Gastroesophageal sphincter (tissue), 4 donors: ENCODE measurements around the gene ARFRP1. TPM values are rescaled to one million over a fixed set of nuclear protein-coding genes. Genes with fewer than 3 reads are reported as not detected.

Experiments
- ATAC-seq: fragments of 150-250 bp; one replicate; pipeline ENCODE4 v1.9.1; 2016; ENCODE audit warnings: mild to moderate bottlenecking, moderate library complexity
- H3K27ac ChIP-seq, 4 donors: fragments of 200-600 bp; sonication (generic) in 3 of 4; 1 replicate in 3 of 4; 2 replicates in 1 of 4; pipeline ENCODE4 v1.5.1; 2016 to 2019
- H3K27me3 ChIP-seq: fragments of 200-600 bp; sonication (generic); one replicate; pipeline ENCODE4 v1.5.1; 2019
- H3K36me3 ChIP-seq, 2 donors: fragments of 200-600 bp; sonication (generic); one replicate each; pipeline ENCODE4 v1.5.1; 2019; ENCODE audit warnings: control low read depth in 1 of 2
- H3K4me1 ChIP-seq, 3 donors: fragments of 200-600 bp; sonication (generic); 1 replicate in 2 of 3; 2 replicates in 1 of 3; pipeline ENCODE4 v1.5.1; 2016 to 2019; ENCODE audit warnings: control low read depth in 2 of 3
- H3K4me3 ChIP-seq, 2 donors: fragments of 200-600 bp; sonication (generic); one replicate each; pipeline ENCODE4 v1.5.1; 2019; ENCODE audit warnings: mild to moderate bottlenecking in 1 of 2, moderate library complexity in 1 of 2
- H3K9me3 ChIP-seq, 3 donors: fragments of 200-600 bp; sonication (generic); one replicate each; pipeline ENCODE4 v1.5.1; 2017 to 2019; ENCODE audit warnings: control low read depth in 2 of 3
- CTCF ChIP-seq, 4 experiments: fragments of 200-600 bp in 2 of 4; fragments of 450-650 bp in 2 of 4; sonication (generic) in 1 of 4; IDR thresholded peaks; one replicate each; pipeline ENCODE4 v1.5.1; 2017 to 2019; ENCODE audit warnings: antibody characterized with exemption in 4 of 4, mild to moderate bottlenecking in 2 of 4, moderate library complexity in 2 of 4
- EP300 ChIP-seq: sonication (generic); formaldehyde crosslinking; IDR thresholded peaks from one replicate; pipeline ENCODE4 v1.6.1; 2017; ENCODE audit warnings: antibody characterized with exemption, mild to moderate bottlenecking
- POLR2A ChIP-seq, 2 donors: fragments of 450-650 bp; IDR thresholded peaks; one replicate each; pipeline ENCODE4 v1.6.1; 2017; ENCODE audit warnings: antibody characterized with exemption in 2 of 2, mild to moderate bottlenecking in 2 of 2, moderate library complexity in 1 of 2
- POLR2AphosphoS5 ChIP-seq: sonication (generic); formaldehyde crosslinking; IDR thresholded peaks from one replicate; pipeline ENCODE4 v1.6.1; 2017; ENCODE audit warnings: antibody characterized with exemption
- WGBS, 2 donors: methylation state at CpG; one replicate each; pipeline ENCODE4 v1.1.5; 2018; ENCODE audit warnings: low coverage in 1 of 2; 5-methylcytosine and 5-hydroxymethylcytosine counted together
- total RNA-seq, 4 donors: library from RNA; depleted of rRNA; stranded (reverse); fragments of >200 nt; gene quantifications; one replicate each; pipeline ENCODE4 v1.1.0, GENCODE V29; 2016

Gene ARFRP1
- total RNA-seq, 4 donors from 2014 or later, result 38.9 to 56.4 (median 49.0) TPM

GRCh38 chr20:63690898-63691710 lies 16.7 kb downstream of the ARFRP1 start:
- Histone ChIP-seq H3K36me3 (peaks cover 0 to 29% of the 10 kb centered on the region in 2 donors), H3K4me3 (no peak overlapping the region), H3K27ac (peak overlapping the region in 3 of 4 donors; percentile 2 to 38 (median 27)), H3K9me3 (no peaks in the 10 kb centered on the region), H3K4me1 (peaks cover 0 to 40% (median 29%) of the 10 kb centered on the region in 3 donors), H3K27me3 (no peaks in the 10 kb centered on the region)
- TF ChIP-seq POLR2AphosphoS5 (no peak), POLR2A (IDR thresholded peaks at IDR 0.05) (no peak), CTCF (IDR thresholded peaks at IDR 0.05) (no peak), EP300 (no peak)
- ATAC-seq, result no peak
- WGBS, 2 donors, result 60 to 82% methylated on average over 1 to 3 of the region's 24 CpGs

DNA sequence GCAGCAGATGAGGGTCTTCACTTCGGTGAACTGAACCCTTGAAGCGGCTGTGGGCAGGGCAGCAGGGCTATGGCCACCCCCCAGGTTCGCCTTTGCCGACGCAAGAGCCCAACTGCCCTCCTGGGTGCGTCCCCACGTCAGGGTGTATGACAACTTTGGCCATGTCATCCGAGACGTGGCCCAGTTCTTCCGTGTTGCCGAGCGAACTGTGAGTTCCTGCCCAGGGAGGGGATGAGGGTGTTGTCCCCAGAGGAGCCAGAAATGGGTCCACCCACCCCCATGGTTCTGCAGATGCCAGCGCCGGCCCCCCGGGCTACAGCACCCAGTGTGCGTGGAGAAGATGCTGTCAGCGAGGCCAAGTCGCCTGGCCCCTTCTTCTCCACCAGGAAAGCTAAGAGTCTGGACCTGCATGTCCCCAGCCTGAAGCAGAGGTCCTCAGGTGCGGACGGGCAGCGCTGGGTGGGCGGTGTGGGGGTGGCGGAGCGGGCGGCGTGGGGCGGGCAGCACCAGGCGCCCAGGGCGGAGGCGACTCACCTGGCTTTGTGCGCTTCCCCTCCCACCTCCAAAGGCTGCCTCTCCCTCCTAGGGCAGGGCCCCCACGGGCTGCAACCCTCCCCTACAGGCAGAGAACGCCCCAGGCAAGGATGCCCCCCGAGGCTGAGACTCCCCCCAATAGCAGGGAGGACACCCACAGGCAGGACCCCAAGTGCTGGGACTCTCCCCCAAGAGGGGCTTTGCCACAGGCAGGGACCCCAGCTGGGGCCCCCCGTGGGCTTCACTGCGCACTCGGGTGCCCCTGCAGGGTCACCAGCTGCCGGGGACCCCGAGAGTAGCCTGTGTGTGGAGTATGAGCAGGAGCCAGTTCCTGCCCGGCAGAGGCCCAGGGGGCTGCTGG lies 17.5 kb downstream of the ARFRP1 start:
- H3K4me1 ChIP-seq, result peaks cover 0 to 44% (median 32%) of the 10 kb centered on the region in 3 donors
- no peak for ATAC-seq
- no peaks in the 10 kb centered on the region for H3K9me3 ChIP-seq
- WGBS, 2 donors, result no CpG with 5 or more reads among the region's 40 CpGs
- TF ChIP-seq POLR2AphosphoS5 (no peak), CTCF (IDR thresholded peaks at IDR 0.05) (no peak), POLR2A (IDR thresholded peaks at IDR 0.05) (peak in 1 of 2 donors; percentile 16), EP300 (no peak)
- peak overlapping the region in 2 of 4 donors; percentile 6 to 27 for H3K27ac ChIP-seq
- peaks cover 0 to 20% of the 10 kb centered on the region in 2 donors for H3K36me3 ChIP-seq
- H3K27me3 ChIP-seq, result no peaks in the 10 kb centered on the region
- no peak overlapping the region for H3K4me3 ChIP-seq

DNA sequence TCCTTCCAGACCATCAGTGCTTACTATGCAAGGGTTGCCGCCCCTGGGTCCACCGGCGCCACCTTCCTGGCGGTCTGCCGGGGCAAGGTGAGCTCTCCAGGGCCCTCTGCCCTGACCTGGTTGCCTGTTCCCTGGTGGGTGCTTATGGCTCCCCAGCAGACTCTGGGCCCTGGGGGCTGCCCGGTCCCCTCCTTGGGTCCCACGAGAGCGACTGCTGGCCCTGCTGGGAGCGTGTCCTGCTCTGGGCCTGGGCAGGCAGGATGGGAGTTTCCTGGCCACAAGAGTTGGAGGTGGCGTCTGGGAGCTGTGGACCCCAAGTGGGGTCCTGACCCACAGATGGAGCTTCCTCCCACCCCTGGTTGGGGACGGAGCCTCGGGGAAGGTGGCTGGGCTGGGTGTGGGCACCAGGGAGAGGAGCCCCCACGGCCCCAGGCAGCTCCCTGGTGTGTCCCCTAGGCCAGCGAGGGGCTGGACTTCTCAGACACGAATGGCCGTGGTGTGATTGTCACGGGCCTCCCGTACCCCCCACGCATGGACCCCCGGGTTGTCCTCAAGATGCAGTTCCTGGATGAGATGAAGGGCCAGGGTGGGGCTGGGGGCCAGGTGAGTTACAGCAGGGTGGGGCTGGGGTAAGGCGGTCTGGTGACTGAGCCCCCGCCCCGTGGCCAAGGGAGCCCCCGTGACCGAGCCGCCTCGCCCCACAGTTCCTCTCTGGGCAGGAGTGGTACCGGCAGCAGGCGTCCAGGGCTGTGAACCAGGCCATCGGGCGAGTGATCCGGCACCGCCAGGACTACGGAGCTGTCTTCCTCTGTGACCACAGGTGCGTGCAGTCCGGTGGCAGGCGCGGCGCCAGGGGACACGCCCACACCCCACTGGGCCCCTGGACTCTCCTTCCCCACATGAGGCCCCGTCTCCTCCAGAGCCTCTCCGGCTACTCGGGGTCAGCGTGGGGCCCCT lies 18.5 kb downstream of the ARFRP1 start:
- no peak for ATAC-seq
- no peak overlapping the region for H3K4me3 ChIP-seq
- H3K27ac ChIP-seq, result peak overlapping the region in 3 of 4 donors; percentile 77 to 86 (median 78)
- no peaks in the 10 kb centered on the region for H3K27me3 ChIP-seq
- TF ChIP-seq CTCF (IDR thresholded peaks at IDR 0.05) (no peak), POLR2AphosphoS5 (no peak), EP300 (no peak), POLR2A (IDR thresholded peaks at IDR 0.05) (no peak)
- H3K4me1 ChIP-seq, result peaks cover 0 to 48% (median 32%) of the 10 kb centered on the region in 3 donors
- no CpG with 5 or more reads among the region's 44 CpGs for whole genome bisulfite sequencing, 2 donors
- H3K9me3 ChIP-seq, result no peaks in the 10 kb centered on the region
- H3K36me3 ChIP-seq, result peaks cover 0 to 11% of the 10 kb centered on the region in 2 donors

GRCh38 chr20:63688228-63689045 lies 19.3 kb downstream of the ARFRP1 start:
- H3K4me3 ChIP-seq, result no peak overlapping the region
- no peaks in the 10 kb centered on the region for H3K9me3 ChIP-seq
- no peaks in the 10 kb centered on the region for H3K27me3 ChIP-seq
- peak overlapping the region in 3 of 4 donors; percentile 77 to 86 (median 78) for H3K27ac ChIP-seq
- no peak for TF ChIP-seq EP300
- TF ChIP-seq CTCF (IDR thresholded peaks at IDR 0.05), result no peak
- TF ChIP-seq POLR2A (IDR thresholded peaks at IDR 0.05), result no peak
- no peak for TF ChIP-seq POLR2AphosphoS5
- H3K4me1 ChIP-seq, result peaks cover 0 to 48% (median 32%) of the 10 kb centered on the region in 3 donors
- no peak for ATAC-seq
- WGBS, 2 donors, result 0 to 89% methylated on average over 1 to 5 of the region's 31 CpGs
- peaks cover 0 to 6% of the 10 kb centered on the region in 2 donors for H3K36me3 ChIP-seq
